Measurements from ENCODE around the gene RNLS.

DNA sequence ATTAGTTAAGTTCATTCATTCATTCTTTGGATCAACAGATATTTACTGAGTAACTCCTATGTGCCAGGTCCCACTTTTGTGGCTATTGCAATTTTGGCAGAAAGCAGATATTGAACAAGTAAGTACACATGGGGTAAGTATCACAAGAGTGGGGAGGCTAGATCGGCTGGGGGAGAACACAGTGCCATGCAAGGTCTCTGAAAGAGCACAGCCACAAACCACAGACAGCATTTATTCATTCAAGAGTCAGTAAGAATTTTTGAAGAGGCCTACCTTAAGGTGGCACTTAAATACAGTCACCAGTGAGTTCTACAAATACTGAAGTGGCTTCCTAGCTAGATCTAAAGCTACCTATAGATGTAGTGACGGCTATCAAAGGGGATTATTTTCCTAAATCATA lies 304.2 kb downstream of the RNLS start:
- TF ChIP-seq CTCF (IDR thresholded peaks at IDR 0.05; ENCODE audit: low read depth, low read length) (no peak), EZH2phosphoT487 (IDR thresholded peaks at IDR 0.05; ENCODE audit: low read depth) (no peak)
